HG03097 (cell line): ENCODE data around the gene TKT.
"Not testable (repeated sequence)": the region's sequence is repeated elsewhere in the genome, so short reads cannot be mapped to it uniquely, and the experiment has no call there.

Experiments used
- ATAC-seq: cut with Tn5 transposase; IDR thresholded peaks from one replicate; pipeline ENCODE4 v1.9.1; 2021; ENCODE audit not compliant: unreplicated experiment, low FRiP score

Gene TKT

DNA sequence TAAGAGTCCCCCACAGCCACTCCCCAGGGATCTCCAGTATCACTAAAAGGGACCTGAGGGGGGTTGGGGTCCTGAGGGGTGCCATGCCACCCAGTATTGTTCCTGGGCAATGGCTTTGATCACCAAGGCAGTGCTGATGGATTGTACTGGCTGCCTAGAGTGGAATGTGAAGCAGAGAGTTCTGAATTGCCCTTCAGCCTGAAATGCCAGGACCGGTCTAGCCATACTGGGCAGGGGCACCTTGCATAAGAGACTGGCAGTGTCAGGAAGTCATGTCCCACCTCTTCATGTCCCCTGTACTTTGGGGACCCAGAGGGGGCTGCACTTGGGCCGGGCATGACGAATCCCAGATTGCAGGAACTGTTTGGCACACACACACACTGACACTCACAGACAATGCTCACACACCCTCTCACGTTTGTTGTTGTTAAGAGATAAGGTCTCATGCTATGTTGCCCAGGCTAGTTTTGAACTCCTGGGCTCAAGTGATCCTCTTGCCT lies 4.5 kb upstream of the TKT start:
- no peak for ATAC-seq

DNA sequence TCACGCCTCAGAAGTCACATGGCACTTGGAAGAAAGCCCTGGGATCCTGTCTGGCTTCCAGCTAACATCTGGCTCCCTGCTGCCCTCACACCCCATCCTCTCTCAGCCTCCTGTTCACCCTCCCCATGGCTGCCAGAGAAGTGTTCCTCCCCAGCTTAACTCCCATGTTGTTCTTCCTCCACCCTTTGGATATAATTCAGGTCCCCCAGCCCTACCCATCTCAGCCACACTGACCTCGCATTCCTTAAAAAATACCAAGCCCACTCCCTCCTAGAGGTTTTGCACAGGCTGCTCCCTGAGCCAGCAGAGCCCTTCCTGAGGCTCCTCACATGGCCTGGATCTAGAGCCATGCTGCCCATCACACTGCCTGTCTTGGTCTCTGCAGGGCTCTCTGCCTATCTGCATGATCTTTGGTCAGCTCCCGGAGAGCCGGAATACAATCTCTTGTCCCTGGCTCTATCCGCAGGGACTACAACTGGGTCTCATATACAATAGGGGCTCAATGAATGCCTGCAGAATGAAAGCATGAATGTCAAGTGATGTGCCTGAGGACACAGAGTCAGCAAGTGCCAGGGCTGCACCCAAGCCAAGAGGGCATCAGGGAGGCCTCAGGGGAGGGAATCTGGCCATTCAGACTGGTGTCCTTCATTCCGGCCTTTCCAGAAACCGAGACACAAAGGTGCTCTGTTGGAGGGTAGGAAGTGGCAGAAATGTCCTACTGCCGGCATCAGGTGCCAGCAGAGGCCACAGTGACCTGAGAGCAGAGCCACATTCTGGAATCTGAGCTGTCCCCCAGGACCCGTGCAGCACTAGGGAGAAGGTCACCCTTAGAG lies 3.8 kb upstream of the TKT start:
- ATAC-seq = no peak

DNA sequence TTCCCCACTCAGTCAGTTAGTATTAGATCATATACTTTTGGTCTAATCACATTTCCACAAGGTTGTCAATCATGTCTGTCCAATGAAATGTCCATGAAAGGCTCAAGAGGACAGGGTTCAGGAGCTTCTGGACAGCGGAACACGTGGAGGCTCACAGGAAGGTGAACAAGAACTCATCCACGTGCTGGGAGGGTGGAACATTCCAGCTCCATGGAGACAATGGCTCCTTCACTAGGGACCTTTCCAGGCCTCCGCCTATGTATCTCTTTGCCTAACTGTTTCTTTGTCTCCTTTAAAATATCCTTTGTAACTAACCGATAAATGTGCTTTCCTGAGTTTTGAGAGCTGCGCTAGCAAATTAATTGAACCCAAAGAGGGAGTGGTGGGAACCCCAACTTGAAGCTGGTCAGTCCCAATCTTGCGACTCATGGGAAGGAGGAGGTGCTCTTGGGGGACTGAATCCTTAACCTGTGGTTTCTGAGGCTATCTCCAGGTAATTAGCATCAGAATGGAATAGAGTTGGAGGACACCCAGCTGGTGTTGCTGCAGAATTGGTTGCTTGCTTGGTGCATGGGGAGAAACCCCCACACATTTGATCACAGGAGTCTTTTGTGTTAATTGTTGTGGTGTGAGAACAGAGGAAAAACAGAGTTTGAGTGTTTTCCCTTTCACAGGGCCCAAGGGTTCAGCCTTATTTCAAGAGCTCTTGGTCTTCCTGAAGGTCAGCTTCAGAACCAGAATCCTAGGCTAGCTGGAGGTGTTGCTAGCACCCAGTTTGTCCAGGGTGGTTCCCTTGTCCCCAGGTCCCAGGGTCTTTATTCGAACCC lies 3.0 kb upstream of the TKT start:
- no peak for ATAC-seq

DNA sequence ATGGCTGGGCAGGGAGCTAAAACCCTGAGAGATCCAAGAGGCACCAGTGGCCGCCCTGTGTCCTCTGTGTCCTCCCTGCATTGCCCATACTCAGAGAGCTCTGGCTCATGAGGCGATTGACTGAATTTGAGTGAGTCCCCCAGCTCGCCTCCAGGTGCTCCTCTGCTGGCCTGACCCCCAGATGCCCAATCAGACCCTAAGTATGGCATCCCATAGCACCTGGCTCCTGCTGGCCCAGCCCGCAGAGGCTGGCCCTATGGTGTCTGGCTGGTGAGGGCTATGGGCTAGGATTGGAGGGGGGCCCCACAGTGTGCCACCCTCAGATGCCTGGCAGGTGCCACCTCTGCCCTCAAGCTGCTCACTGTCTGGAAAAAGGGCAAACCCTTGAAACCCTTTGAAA lies 1.6 kb upstream of the TKT start:
- no peak for ATAC-seq

DNA sequence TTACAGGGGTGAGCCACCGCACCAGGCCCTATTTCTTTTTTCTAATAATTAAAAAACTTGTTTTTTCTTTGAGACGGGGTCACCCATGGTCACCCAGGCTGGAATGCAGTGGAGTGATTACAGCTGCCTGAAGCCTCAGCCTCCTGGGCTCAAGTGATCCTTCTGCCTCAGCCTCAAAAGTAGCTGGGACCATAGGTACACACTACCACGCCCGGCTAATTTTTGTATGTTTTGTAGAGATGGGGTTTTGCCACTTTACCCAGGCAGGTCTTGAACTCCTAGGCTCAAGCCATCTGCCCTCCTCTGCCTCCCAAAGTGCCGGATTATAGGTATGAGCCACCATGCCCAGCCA lies 858 bp upstream of the TKT start:
- ATAC-seq = no peak

DNA sequence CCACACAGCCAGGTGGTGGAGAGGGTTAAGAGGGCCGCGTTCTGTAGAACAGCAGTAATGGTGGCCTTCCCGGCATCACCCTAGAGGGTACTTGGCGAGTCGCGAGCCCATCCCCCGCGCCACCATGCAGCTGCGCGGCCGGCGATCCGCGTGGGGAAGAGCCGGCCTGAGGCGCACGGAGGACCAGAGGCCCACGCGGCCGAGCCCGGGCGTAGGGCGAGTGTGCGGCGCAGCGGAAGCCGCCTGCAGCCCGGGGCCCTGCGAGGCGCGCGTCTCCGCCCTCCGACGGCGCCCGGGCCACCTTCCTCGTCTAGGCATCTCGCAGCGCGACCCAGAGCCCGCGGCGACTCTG lies 423 bp downstream of the TKT start:
- ATAC-seq = peak; percentile 43

DNA sequence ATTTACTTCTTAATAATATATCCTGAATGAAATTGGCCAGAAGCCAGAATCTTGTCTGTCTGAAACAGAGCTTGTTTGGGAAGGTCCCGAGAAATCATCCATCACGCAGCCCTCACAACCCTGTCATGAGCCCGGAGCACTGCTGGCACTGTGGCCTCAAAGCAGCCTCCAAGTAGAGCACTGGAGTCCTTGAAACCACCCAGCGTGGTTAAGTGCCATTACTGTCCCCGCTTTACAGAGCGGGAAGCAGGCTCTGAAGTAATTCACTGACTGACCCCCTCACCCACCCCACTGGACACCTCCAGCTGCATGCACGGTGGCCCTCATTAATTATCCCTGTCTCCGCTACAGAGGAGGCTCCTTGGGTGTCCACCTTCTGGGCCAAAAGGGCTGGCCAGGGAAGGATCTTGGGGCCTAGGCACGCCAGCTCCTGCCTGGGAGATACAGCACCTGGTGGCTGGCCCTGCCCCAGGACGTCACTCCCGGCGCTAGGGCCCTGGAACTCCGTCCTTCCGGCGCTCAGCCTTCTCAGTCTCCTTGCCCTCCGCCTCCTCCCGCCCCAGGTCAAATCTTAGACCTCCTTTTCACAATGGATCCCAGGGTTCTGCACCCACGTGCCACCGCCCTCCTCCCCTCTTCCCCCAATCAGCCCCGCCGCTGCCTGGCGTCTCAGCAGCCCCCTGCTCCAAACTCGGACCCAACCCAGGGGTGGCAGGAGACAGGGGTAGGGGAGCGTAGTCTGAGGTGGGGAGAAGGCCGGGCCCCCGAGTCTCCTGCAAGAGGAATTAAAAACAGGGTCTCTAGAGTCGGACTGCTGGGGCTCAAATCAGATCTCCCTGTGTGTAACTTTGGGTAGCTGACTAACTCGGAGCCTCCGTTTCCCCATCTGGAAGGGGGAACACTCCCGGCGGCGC lies 1.1 kb downstream of the TKT start:
- peak; percentile 33 for ATAC-seq

DNA sequence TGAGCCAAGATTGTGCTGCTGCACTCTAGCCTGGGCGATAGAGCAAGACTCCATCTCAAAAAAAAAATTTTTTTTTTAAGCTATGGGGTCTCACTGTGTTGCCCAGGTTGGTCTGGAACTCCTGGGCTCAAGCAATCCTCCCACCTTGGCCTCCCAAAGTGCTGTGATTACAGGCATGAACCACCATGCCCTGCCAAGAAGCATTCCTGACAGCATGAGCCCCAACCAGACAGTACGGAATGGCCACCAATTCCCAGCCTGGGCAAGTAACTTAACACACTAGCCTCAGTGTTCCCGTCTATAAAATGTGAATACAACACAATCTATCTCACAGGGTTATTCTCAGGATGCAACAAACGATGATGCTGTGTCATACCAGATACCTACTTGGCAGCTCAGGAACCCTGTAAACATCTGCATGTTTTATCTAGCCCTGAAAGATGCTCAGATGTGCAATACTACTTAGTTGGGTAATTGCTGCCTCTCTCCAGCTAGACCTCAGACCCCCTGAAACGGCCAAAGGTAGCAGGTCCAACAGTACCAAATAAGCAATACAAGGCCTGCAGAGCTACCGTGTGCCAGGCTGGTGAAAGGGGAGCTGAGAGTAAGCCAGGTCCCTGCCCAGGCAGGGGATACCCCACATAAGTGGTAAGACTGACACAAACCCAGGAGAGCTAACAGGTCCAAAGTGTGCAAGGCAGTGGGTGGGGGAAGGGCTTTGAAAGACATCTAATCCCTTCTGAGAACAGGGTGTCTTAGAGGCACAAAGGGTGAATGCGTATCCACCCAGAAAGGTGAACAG lies 1.9 kb downstream of the TKT start:
- no peak for ATAC-seq

DNA sequence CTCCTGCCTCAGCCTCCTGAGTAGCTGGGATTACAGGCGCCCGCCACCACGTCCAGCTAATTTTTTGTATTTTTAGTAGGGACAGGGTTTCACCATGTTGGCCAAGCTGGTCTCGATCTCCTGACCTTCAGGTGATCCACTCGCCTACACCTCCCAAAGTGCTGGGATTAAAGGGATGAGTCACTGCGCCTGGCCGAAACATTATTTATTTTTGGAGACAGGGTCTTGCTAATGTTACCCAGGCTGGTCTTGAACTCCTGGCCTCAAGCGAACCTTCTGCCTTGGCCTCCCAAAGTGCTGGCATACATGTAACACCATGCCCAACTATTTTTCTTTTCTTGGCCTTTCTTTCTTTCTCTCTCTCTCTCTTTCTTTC lies 2.9 kb downstream of the TKT start:
- ATAC-seq = not testable (repeated sequence)

DNA sequence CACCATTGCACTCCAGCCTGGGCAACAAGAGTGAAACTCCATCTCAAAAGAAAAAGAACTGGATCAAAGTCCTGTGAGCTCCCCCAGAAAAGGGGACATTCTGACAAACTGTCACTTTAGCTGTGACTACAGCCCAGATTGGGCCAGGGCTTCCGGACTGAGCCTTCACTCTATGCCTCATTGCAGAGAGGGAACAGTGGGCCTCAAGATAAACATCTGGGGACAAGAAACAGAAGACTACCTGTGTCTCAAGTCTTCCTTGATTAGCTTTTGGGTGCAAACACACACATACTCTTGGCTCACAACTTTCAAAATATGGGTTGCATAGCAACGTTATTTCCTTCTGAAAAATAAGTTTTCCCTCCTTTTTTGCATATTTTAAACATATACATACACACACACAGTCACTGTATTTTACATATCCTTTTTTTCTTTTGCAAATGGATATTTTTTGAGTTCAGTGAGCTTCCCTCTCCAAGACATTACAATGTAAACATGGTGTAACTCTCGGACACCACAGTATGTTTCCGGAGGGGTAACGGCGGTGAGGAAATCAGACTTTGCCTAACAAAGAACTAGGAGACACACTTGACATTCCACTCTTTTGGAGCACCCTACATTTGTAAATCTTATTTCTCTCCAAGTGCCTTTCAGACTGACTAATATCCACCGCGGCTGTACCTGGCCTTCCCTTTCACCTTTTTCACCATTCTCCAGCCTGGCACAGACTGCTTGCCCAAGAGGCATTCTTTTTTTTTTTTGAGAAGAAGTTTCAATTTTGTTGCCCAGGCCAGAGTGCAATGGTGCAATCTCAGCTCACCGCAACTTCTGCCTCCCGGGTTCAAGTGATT lies 3.5 kb downstream of the TKT start:
- ATAC-seq = no peak

DNA sequence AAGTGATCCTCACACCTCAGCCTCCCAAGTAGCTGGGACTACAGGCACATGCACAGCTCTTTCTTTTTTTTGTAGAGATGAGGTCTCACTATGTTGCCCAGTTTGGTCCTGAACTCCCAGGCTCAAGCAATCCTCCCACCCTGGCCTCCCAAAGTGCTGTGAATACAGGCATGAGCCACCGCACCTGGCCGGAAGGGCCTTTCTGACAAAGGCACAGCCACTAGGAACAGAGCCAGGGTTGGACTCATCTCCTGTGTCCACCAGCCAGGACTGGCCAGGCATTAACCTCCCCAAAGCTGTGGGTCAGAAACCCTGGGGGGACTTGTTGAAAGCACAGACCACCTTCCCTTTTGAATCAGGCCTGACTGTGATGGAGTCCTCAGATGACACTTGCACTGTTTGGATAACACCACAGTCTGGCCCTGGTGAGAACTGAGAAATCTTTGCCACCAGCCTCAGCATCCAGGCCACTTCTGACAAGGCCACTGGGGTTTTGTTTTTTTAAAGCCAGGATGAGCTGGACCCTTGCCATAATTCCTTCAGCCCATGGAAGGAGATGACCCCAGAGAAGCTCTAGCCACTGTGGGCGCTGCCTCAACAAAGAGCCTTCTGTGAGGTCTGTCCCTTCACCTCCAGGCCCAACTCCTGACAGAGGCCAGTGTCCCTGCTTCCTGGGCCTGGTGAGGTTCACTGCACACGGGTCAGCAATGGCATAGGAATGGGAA lies 4.8 kb downstream of the TKT start:
- ATAC-seq = no peak

DNA sequence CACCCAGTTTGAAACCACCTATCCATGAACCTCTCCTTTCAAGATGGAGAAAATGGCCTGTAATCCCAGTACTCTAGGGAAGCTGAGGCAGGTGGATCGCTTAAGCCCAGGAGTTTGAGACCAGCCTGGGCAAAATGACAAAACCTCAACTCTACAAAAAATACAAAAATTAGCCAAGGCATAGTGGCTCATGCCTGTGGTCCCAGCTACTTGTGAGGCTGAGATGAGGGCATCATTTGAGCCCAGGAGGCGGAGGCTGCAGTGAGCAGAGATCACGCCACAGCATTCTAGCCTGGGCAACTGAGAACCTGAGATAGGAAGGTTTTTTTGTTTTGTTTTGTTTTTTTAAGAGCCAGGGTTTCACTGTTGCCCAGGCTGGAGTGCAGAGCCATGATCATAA lies 5.4 kb downstream of the TKT start:
- ATAC-seq = no peak

DNA sequence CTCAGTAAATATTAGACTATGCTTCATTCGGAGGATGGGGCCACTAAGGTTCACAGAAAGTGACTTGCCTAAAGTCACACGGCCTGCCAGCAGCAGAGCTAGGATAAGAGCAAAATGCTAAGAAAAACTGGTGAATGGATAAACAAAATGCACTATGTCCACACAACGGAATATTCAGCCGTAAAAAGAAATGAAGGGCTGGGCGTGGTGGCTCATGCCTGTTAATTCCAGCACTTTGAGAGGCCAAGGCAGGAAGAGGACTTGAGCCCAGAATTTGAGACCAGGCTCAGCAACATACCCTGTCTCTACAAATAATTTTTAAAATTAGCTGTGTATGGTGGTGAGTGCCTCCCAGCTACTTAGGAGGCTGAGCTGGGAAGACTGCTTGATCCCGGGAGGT lies 7.7 kb downstream of the TKT start:
- no peak for ATAC-seq

DNA sequence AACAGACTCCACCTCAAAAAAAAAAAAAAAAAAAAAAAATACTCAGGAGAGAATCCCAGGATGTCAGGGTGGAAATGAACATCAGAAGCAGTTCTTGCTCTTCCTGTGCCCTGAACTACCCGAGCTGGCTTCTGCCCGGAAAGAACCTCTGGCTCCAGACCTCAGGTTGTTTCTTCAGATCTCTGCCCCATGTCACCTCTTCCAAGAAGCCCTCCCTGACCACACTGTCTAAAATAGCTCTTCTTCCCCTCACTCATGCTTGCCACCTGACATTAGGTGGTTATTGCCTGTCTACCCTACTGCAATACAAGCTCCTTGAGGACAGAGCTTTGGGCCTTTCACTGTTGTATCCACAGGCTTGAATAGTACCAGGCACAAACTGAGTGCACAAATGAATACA lies 8.2 kb downstream of the TKT start:
- ATAC-seq = no peak

DNA sequence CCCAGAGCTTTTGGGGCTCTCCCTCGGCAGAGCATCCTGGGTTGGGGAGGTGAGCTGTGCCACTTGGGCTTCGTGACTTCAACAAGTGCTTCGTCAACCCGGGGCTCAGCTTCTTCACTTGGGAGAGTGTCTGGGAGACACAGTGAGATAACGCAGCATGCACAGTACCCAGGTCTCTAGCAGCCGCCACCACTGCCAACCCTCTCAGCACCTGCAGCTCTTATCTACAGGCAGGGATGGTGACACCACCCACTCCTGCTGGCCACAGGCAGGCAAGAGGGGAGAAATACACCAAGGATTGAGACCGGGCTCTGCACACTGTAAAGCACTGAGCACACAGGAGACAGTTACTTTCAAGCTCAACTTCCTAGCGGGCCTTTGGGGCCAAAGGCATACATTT lies 11.6 kb downstream of the TKT start:
- ATAC-seq = no peak

DNA sequence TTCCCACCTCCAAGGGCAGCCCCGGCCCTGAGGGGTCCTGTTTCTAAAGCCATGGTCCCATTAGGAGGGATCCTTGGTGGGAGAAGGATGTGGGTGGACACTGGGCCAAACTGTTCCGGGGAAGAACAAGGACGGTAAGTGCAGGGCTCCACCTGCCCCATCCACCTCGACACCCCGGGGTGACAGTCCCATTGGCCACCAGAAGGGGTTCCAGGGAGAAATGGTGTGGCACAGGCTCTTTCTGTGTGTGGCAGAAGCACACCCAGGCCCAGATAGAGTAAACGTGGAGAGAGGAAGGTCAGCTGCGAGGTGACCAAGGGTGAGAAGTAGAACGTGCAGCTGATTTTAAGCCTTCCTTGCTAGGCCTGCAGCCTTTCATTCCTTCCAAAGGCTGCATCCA lies 12.0 kb downstream of the TKT start:
- no peak for ATAC-seq

DNA sequence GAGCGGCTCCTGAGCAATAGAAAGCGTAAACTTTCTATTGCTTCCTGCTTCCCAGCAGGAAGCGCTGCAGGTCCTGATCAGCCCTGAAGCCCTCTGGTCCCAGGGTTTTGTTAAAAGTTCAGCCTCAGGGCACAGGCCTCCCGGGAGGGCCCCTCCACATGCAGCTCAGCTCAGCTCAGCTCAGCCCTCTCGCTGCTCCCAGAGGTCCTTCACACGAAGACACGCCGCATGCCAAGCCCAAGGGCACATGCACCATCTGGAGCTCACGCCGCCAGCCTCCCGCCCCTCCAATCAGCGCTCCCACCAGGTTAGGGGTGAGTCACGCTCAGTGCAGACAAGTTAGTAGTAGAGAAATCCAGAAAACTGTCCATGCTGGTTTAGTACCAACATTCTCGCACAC lies 12.7 kb downstream of the TKT start:
- ATAC-seq = no peak

DNA sequence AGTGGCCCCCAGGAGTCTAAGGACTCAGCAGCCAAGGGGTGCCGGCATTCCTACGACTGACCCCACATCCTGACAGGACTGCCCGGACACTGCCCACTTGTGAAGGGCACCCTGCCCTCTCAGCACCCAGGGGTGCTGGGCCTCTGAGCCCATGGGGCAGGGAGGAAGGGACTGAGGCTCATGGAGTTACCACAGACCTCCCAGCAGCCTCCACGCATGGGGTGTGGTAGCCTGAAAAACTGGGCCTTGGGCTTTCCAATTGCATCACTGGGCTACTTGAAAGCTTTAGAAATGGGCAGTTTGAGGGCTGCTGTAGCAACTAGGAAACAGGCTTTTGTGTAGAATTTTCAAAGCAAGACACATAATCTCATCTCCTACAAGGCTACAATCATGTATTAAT lies 13.2 kb downstream of the TKT start:
- ATAC-seq = no peak

DNA sequence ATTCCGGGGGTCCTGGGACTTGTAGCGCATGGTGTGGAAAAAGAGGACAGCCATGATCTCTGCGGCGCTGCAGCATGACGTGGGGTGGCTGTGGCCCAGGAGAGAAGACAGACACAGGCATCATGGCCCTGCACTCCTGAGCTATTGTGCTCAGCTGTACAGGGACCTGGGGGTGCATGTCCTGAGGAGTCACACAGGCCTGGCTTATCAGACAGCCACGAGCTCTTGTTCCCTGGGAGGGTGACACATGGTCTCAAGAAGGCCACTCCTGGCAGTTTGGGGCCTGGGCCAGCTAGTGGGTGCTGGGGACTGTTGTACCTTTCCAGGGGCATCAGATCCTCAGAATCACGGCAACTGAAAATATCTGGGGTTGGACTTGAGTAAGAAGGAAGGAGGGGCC lies 13.7 kb downstream of the TKT start:
- ATAC-seq = no peak
